ENCODE results near the gene CNGA1.

The CNGA1 gene

DNA sequence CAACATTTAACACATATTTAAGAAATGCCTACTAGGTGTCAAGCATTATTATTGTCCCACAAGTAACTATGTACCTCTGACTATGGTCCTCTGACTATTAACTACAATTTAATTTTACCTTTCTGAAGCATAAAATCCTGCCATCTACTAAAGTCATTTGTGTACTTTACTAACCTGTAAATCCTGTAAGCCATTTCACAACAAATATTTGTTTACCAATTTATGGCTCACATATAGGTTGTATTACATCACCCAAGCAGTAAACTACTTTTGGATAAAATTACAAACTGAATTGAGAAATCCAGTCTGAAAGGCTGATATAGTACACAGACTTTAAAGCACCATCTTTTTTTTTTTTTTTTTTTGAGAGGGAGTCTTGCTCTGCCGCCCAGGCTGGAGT lies 43.8 kb downstream of the CNGA1 start:
- TF ChIP-seq, protein P1, sequence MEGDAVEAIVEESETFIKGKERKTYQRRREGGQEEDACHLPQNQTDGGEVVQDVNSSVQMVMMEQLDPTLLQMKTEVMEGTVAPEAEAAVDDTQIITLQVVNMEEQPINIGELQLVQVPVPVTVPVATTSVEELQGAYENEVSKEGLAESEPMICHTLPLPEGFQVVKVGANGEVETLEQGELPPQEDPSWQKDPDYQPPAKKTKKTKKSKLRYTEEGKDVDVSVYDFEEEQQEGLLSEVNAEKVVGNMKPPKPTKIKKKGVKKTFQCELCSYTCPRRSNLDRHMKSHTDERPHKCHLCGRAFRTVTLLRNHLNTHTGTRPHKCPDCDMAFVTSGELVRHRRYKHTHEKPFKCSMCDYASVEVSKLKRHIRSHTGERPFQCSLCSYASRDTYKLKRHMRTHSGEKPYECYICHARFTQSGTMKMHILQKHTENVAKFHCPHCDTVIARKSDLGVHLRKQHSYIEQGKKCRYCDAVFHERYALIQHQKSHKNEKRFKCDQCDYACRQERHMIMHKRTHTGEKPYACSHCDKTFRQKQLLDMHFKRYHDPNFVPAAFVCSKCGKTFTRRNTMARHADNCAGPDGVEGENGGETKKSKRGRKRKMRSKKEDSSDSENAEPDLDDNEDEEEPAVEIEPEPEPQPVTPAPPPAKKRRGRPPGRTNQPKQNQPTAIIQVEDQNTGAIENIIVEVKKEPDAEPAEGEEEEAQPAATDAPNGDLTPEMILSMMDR (IDR thresholded peaks at IDR 0.05; ENCODE audit: low read depth, low read length): no peak

DNA sequence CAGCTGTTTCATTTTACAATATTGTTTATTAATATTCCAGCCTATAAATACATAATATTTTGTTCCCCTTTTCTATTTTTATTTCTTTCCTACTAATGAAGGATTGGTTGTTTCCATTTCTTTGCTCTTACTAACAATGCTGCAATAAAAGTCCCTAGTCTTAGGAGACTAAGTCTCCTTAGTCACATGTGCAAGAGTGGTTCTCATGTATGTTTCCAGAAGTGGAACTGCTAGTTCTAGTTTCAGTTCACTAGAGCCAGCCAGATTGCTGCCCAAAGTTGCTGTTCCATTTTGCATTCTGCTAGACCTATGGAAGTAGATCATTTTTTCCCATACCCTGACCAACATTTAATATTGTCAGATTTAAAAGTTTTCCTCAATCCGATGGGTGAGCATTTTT lies 44.3 kb downstream of the CNGA1 start:
- TF ChIP-seq, protein P1 (IDR thresholded peaks at IDR 0.05; ENCODE audit: low read depth, low read length): no peak
- H3K4me3 ChIP-seq (ENCODE audit: low read depth, low read length): no peak overlapping the region

More for the DNA sequence above, 43.8 kb downstream of the CNGA1 start:
- no peak overlapping the region for H3K4me3 ChIP-seq (ENCODE audit: low read depth, low read length)

- no peak overlapping the region for H3K4me3 ChIP-seq (ENCODE audit: low read depth, low read length)
- TF ChIP-seq, protein P1 (IDR thresholded peaks at IDR 0.05; ENCODE audit: low read depth, low read length): no peak
These were observed 47.6 kb downstream of the CNGA1 start for GRCh38 chr4:47968847-47969246.

GRCh38 chr4:47954677-47955076 lies 61.8 kb downstream of the CNGA1 start:
- no peak overlapping the region for H3K4me3 ChIP-seq (ENCODE audit: low read depth, low read length)
- TF ChIP-seq, protein P1 (IDR thresholded peaks at IDR 0.05; ENCODE audit: low read depth, low read length): no peak

DNA sequence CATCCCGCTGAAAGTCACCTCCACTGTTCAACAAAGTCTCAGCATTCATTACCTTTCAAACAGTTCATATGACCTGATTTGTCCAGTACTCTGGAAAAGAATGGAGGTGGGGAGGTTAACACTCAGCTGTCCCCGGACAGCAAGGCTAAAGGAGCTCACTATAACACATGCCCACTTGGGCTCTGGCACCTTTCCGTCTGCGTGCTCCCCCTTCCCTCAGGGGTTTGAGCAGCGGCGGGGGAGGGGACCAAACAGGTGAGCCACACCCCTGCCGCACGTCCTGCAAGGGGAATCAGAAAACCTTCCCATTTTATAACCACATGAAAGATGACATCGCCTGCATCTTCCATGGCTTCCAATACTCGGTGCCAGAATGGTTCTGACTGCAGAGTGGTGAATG lies 62.2 kb downstream of the CNGA1 start:
- TF ChIP-seq, protein P1 (IDR thresholded peaks at IDR 0.05; ENCODE audit: low read depth, low read length): no peak
- H3K4me3 ChIP-seq (ENCODE audit: low read depth, low read length): no peak overlapping the region

DNA sequence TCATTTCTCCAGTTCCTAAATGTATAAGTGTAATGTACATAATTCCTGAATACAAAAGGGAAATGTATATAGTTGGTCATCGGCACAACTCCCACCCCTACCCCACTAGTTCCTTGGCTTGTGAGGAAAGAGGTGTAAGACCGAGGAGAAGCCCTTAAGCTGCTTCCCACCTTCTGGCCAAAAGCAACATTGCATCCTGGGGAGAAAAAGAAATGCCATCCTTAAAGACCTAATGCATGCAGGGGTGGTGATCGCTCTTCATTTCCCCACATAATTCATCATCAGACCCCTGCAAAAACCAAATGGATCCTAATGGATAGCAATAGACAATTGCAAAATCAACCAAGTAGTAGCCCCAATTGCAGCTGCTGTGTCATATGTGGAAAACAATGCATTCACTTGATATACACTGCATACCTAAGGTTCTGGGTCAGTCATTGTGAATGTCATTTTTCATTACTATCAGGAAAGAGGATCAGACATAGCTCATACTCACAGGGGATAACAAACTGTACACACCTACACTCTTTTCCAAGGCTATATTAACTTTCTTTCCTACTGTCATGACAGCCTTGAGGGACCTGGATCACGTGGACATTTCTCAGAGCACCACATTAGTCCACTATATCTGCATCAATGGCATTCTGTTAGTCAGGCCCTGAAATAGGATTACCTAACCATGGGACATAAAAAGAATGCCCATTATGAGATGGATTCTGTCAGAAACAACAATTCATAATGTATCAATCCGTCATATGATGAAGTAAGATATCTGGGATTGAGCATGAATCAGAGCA lies 70.4 kb downstream of the CNGA1 start:
- no peak overlapping the region for H3K4me3 ChIP-seq (ENCODE audit: low read depth, low read length)
- TF ChIP-seq, protein P1 (IDR thresholded peaks at IDR 0.05; ENCODE audit: low read depth, low read length): peak; percentile 8; the same call in 1 of the 2 replicates

DNA sequence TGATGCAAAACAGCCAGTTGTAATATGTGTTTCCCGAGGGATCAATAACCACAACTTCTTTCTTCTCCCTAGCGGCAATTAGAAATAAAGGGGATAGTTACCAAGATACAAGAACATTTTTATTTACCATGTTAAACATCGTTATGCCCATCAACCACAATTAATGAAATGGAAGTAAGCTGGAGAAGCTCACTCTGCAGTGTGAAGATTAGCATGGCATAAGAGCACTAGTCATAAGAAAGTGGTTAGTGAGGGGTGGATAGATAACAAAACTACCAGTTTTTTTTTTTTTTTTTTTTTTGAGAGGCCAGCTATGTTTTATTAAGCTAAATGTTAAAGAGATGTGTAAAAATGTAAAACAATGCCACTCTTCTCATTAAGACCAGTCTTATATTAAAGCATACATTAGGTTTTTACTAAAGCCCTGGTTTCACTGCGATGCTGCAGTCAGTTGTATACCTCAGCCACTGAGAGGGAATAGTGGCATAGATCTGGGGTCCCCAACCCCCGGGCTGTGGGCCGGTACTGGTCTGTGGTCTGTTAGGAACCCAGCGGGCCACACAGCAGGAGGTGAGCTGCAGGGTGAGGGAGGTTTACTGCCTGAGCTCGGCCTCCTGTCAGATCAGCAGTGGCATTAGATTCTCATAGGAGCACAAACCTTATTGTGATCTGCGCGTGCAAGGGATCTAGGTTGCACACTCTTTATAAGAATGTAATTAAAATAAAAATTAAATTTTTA lies 74.2 kb downstream of the CNGA1 start:
- H3K4me3 ChIP-seq (ENCODE audit: low read depth, low read length): no peak overlapping the region
- TF ChIP-seq, protein P1 (IDR thresholded peaks at IDR 0.05; ENCODE audit: low read depth, low read length): no peak

Measured in WI38 (cell line).